GM19238 (cell line): ENCODE data around the gene ALKAL2.

Source experiments
- DNase-seq: peaks from one replicate; pipeline ENCODE4 v3.0.0; 2011; ENCODE audit warnings: low spot score; ENCODE audit not compliant: insufficient read length

ALKAL2 gene

DNA sequence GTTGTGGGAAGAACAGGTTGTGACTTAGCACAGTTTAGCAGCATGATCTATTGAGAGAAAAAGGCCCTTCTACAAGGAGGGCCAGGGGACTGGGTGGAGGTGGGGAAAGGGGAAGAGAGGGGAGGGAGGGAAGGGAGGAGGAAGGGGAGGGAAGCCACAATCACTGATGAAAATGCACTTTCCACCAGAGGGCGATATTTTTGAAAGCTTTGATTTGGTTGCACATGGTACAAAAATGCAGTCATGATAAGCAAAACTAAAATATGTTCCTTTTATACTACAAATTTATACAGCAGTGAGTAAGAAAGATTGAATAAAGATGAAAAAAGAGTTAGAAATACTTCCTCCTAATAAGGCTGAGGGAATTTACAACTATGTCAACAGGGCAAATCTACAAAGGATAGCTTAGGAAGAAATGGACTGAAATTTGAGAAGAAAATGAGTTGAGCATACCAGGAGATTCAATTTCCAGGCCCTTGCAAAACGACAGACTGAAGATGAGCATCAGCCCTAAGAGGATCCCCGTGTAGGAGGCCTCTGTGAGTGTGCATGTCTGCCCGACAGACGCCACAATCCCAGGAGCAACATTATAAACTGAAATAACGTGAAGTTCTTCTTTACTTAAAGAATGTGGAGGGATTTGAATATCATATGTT is 41.3 kb downstream of the ALKAL2 start:
- DNase-seq, result no peak

DNA sequence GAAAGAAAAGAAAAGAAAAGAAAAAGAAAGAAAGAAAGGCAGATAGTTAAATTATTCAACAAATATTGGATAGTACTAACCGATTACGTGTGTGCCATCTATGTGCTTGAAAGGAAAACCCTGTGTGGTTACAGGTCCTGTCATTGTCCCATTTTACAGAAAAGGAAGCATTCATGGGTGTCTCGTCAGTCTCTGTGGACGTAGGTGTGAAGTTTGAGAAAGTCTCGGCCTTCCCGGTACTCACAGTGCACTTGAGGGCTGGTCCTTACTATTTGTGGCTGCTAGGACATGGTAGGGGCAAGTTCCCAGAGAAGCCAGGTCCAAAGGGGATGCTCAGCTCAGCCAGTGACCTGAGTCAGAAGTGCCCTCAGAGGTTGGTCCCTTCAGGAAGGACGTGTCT is 43.3 kb downstream of the ALKAL2 start:
- no peak for DNase-seq

DNA sequence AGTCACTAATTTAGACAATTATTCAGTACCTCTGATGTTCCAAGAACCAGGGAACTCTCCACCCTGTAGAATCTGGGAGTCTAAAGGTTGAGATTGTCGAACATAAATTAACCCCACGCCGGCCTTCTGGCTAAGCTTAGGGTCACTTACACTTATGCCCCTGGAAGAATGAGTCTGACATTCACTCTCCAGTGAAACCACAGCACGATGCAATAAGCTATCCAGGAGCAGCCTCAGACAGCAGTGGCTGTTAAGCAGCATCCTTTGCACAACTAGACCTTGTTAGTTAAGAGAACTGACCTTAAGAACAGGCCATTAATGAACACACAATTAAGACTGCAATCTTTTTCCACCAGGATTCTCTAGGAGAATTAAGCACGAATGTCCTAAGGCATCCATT is 49.0 kb downstream of the ALKAL2 start:
- no peak for DNase-seq

DNA sequence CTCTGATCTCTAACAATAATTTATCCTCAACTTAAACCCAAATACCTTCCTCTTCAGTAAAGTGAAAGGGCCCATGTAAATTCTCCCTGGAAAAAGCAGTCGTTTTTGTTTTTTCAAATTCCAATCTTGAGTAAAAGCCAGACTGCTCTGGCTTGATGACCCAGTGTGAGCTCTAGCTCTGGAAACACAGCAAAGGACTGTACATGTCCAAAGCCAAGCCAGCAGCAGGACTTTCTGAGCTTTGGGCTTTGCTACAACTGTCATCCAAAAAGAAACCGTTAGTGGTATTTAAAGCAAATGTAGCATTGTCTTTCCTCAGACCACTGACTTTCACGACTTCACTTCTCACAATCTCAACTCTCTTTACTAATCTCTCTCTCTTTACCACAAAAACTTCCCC is 49.5 kb downstream of the ALKAL2 start:
- DNase-seq, result no peak

DNA sequence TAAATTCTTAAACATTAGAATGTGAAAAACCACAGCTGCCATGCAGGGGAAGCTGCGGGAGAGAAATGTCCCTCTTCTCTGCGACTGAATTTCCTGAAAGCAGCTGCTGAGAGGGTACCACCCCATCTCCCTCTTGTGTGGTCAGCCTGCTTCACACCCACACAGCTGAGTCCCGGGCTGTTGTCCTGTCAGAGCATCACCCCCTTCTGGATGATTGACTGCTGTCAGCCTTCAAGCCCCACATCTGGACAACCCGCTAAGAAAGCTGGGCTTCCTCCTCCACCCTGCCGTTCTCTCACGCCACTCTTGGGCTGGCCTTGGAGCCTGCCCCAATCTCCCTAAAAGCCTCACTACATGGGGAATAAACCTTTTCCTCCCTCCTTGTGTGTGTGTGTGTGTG is 50.0 kb downstream of the ALKAL2 start:
- DNase-seq, result no peak

DNA sequence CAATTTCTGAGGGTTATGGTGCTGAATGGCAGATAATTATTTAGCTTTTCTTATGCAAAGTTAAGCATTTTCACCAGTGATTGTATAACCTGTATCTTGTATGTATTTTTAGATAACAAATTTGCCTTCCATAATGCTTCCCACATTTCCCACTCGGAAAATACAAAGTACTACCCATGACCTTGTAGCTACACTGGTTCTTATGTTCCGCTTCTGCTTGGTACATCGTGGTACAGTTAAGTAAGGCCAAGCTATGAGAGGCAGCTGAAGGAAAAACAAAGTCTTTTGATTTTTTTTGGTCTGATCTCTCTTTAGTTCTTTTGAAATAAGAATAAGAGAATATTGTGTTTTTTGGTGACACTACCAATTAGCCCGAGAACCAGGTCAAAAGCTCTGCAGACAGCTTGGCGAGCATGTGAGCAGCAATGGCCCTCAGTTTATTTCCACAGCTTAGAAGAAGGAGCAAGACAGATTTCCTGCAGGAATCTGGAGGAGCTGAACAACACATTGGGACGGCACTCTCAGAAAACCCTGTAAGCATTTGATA is 50.8 kb downstream of the ALKAL2 start:
- no peak for DNase-seq

DNA sequence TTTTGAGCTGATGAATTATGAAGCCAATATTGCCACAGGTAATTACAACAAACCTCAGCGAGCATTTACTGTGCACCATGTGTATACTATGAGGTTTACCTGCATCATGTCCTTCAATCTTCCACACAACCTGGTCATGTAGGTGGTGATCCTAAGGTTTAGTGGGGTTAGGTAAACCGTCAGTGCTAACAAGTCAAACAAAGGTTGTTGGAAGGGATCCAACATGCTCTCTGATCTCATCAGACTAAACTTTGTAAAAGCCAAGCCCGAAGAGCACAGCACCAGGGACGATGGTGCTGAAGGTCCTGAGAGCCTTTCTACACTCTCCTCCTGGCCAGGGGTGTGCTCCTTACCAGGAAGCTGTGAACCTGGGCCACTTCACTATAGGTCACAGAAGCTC is 53.5 kb downstream of the ALKAL2 start:
- no peak for DNase-seq

DNA sequence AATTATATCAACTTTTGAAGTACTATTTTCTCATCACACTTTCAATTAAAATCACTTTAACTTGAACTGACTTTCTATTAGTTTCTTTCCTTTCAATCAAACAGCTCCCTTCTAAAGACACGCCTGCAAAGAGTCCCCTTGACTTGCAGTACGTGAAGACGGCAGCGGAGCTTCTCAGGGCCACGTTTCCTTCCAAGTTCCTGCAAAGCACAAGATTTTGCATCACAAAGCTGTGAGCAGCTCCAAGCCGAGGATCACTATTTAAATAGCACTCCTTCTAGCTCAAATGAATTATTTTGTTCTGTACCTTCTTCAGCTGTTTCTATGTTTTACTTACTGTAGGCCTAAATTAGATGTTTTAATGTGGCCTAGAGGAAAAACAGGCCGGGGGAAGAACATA is 54.9 kb downstream of the ALKAL2 start:
- DNase-seq, result no peak

DNA sequence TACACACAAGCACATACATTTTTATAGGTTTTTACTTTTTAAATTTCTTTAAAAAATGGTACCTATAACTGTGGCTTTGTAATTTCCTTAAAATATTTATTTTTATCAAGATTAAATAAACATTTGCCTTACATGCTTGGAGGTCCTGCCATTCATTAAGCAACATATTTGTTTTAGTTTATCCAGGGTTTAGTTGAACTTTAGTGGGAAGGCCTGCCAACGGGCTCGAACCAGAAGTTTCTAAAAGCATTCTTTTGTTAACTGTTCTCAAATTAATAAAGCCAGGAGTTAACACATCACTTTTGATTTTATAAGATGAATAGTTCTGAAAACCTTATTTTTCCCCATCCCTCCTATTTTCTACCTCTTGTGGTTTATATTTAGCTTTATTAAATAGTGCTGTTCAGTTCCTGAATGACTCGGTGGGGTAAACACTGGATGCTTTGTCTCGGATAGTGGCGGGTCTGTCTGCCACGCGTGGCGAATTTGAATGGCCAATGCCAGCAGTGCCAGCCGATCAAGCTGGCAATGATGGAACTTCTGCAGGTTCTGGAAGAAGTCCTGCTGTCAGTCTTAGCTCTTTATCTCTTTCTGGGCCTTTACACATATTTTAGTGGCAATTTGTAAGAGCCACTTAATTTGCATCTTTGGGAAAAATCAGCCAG is 56.2 kb downstream of the ALKAL2 start:
- no peak for DNase-seq
